Parathyroid adenoma (tissue), 2 donors: ENCODE measurements around the gene DLG1.

Source experiments
- H2AFZ ChIP-seq: fragments of 300-600 bp; sonication (generic); one replicate; pipeline ENCODE4 v1.7.0; 2017; ENCODE audit warnings: antibody characterized with exemption, mild to moderate bottlenecking
- H3K27ac ChIP-seq: fragments of 300-600 bp; sonication (generic); one replicate; pipeline ENCODE4 v1.7.0; 2017
- H3K27me3 ChIP-seq: fragments of 300-600 bp; sonication (generic); one replicate; pipeline ENCODE4 v1.7.0; 2017; ENCODE audit warnings: low read length; ENCODE audit not compliant: control insufficient read depth, insufficient read depth
- H3K36me3 ChIP-seq: fragments of 300-600 bp; sonication (generic); one replicate; pipeline ENCODE4 v1.7.0; 2017; ENCODE audit warnings: low read length; ENCODE audit not compliant: control insufficient read depth, insufficient read depth
- H3K4me1 ChIP-seq: fragments of 300-600 bp; sonication (generic); one replicate; pipeline ENCODE4 v1.7.0; 2017; ENCODE audit warnings: control low read depth
- H3K4me2 ChIP-seq: fragments of 300-600 bp; sonication (generic); one replicate; pipeline ENCODE4 v1.7.0; 2017; ENCODE audit warnings: low read length
- H3K4me3 ChIP-seq: fragments of 300-600 bp; sonication (generic); one replicate; pipeline ENCODE4 v1.7.0; 2017; ENCODE audit warnings: low read depth, low read length
- H3K79me2 ChIP-seq: fragments of 300-600 bp; sonication (generic); one replicate; pipeline ENCODE4 v1.7.0; 2017; ENCODE audit warnings: control low read depth
- H3K9ac ChIP-seq: fragments of 300-600 bp; sonication (generic); one replicate; pipeline ENCODE4 v1.7.0; 2017; ENCODE audit warnings: mild to moderate bottlenecking
- H3K9me3 ChIP-seq: fragments of 300-600 bp; sonication (generic); one replicate; pipeline ENCODE4 v1.7.0; 2017; ENCODE audit warnings: low read length; ENCODE audit not compliant: control insufficient read depth
- CTCF ChIP-seq: fragments of 300-600 bp; sonication (generic); IDR thresholded peaks from one replicate; pipeline ENCODE4 v1.7.0; 2017; ENCODE audit warnings: antibody characterized with exemption, mild to moderate bottlenecking
- donor health status: primary hyperparathyroidism.

The DLG1 gene

GRCh38 chr3:197124713-197125112 lies 173.7 kb downstream of the DLG1 start:
- TF ChIP-seq CTCF, result no peak

DNA sequence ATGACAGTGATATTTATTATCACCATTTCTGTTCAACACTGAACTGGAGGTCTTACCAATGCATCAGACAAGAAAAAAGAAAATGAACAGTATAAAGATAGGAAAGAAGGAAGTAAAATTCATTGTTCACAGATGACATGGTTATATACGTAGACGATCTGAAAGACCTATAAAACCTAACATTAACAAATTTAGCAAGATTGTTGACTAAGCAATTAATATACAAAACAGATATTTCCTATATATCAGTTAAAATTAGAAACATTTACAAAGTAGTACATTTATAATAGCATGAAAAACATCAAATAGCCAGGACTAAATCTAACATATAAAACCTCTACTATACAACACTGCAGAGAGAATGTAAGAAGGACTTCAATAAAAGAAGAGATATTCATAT lies 176.0 kb downstream of the DLG1 start:
- Histone ChIP-seq H3K27me3 (no peaks in the 10 kb centered on the region), H3K4me1 (no peaks in the 10 kb centered on the region), H3K79me2 (no peaks in the 10 kb centered on the region), H3K9ac (no peak overlapping the region), H2AFZ (no peak overlapping the region), H3K4me3 (no peak overlapping the region), H3K4me2 (no peak overlapping the region), H3K27ac (no peak overlapping the region), H3K9me3 (no peaks in the 10 kb centered on the region), H3K36me3 (no peaks in the 10 kb centered on the region)
- no peak for TF ChIP-seq CTCF

More at GRCh38 chr3:197124713-197125112, 173.7 kb downstream of the DLG1 start:
- Histone ChIP-seq H3K27me3 (no peaks in the 10 kb centered on the region), H3K4me3 (no peak overlapping the region), H3K79me2 (no peaks in the 10 kb centered on the region), H3K27ac (no peak overlapping the region), H3K9ac (no peak overlapping the region), H3K4me2 (no peak overlapping the region), H3K9me3 (no peaks in the 10 kb centered on the region), H3K36me3 (no peaks in the 10 kb centered on the region), H2AFZ (no peak overlapping the region), H3K4me1 (no peaks in the 10 kb centered on the region)

DNA sequence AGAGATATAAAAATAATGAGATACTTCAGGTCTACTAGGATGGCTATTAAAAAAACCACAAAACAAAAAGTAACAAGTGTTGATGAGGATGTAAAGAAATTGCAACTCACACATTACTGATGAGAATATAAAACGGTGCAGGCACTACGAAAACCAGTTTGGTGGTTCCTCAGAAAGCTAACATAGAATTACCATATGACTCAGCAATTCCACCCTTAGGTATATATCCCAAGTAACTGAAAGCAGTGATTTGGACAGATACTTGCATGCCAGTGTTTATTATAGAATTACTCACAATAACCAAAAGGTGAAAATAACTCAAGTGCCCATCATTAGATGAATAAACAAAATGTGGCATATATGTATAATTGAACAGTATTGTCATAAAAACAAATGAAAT lies 181.3 kb downstream of the DLG1 start:
- H3K27me3 ChIP-seq, result no peaks in the 10 kb centered on the region
- no peaks in the 10 kb centered on the region for H3K36me3 ChIP-seq
- H3K4me3 ChIP-seq, result no peak overlapping the region
- no peak overlapping the region for H3K9ac ChIP-seq
- TF ChIP-seq CTCF, result no peak
- no peak overlapping the region for H3K27ac ChIP-seq
- no peak overlapping the region for H3K4me2 ChIP-seq
- H3K4me1 ChIP-seq, result no peaks in the 10 kb centered on the region
- H3K9me3 ChIP-seq, result no peaks in the 10 kb centered on the region
- H3K79me2 ChIP-seq, result no peaks in the 10 kb centered on the region
- no peak overlapping the region for H2AFZ ChIP-seq

- Histone ChIP-seq H3K27ac (no peak overlapping the region), H2AFZ (no peak overlapping the region), H3K9me3 (no peaks in the 10 kb centered on the region), H3K4me3 (no peak overlapping the region), H3K4me2 (no peak overlapping the region), H3K79me2 (no peaks in the 10 kb centered on the region), H3K9ac (no peak overlapping the region), H3K36me3 (no peaks in the 10 kb centered on the region), H3K4me1 (no peaks in the 10 kb centered on the region), H3K27me3 (no peaks in the 10 kb centered on the region)
- no peak for TF ChIP-seq CTCF
Measured at GRCh38 chr3:197114007-197114406, 184.4 kb downstream of the DLG1 start.

DNA sequence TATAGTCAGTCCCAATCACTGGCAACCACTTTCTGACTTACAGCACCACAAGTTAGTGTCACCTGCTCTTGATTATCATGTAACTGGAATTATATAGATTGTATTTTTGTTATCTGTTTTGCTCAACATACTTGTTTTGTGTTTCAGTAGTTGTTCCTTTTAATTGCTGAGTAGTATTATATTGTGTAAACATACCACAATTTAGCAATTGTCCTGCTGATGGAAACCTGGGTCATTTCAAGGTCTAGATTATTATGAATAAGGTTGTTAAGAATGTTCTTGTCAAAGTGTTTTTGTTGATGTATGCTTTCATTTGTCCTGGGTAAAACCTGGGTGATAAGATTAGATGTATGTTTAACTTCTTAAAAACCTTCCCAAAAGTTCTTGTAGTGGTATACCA lies 186.7 kb downstream of the DLG1 start:
- H3K9ac ChIP-seq, result no peak overlapping the region
- H2AFZ ChIP-seq, result no peak overlapping the region
- H3K79me2 ChIP-seq, result no peaks in the 10 kb centered on the region
- no peaks in the 10 kb centered on the region for H3K27me3 ChIP-seq
- no peak for TF ChIP-seq CTCF
- no peak overlapping the region for H3K27ac ChIP-seq
- no peaks in the 10 kb centered on the region for H3K9me3 ChIP-seq
- H3K36me3 ChIP-seq, result no peaks in the 10 kb centered on the region
- H3K4me2 ChIP-seq, result no peak overlapping the region
- no peak overlapping the region for H3K4me3 ChIP-seq
- no peaks in the 10 kb centered on the region for H3K4me1 ChIP-seq
